Right forelimb (tissue), 1 donor: ENCODE data around the gene CHST8.
"Not testable (repeated sequence)": the region's sequence is repeated elsewhere in the genome, so short reads cannot be mapped to it uniquely, and the experiment has no call there.

Experiments used
- DNase-seq: peaks from one replicate; pipeline ENCODE4 v3.0.0-alpha.2; 2018

The CHST8 gene

DNA sequence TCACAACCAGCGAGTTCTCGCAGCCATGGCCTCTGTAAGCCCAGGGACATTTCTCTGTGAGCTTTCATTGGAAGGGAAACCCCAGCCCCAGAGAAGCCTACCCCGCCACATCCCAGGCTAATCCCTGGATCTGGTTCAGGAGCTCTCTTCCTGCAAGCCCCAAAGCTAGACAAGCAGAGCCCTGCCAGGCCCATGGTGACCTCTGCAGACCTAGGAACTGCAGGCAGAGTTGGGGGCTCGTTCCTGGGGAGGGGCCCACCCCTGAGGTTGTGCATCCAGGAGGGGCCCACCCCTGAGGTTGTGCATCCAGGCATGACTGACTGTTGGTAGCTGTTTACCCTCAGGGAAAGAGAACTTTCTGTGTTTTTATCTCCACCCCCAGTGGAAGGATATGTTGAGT lies 196.7 kb downstream of the CHST8 start:
- DNase-seq, result no peak

DNA sequence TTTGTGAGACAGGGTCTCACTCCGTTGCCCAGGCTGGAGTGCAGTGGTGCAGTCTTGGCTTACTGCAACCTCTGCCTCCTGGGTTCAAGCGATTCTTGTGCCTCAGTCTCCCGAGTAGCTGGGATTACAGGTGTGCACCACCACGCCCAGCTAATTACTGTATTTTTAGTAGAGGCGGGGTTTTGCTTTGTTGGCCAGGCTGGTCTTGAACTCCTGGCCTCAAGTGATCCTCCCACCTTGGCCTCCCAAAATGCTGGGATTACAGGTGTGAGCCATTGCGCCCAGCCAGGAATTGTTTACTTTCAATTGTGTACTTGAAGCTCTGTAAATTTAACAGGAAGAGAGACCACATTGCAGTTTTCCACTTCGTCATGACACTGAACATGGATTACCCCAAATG lies 197.3 kb downstream of the CHST8 start:
- not testable (repeated sequence) for DNase-seq

DNA sequence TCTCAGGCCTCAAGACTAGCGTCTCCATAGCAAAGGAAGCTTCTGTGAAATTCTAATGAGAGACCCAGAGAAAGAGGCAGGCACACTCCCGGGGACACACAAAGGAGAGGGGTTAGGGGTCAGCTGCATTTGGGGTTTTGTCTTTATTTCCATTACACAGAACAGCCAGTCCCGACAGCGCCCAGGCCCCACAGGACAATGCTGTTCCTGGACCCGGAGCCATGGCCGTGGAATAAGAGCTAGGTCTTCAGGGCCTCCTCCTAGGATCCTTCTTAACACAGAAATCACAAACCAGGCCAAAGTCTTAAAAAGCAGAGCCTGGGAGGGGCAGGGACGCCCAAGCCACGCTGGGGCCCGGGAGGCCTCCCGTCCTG lies 197.7 kb downstream of the CHST8 start:
- no peak for DNase-seq

DNA sequence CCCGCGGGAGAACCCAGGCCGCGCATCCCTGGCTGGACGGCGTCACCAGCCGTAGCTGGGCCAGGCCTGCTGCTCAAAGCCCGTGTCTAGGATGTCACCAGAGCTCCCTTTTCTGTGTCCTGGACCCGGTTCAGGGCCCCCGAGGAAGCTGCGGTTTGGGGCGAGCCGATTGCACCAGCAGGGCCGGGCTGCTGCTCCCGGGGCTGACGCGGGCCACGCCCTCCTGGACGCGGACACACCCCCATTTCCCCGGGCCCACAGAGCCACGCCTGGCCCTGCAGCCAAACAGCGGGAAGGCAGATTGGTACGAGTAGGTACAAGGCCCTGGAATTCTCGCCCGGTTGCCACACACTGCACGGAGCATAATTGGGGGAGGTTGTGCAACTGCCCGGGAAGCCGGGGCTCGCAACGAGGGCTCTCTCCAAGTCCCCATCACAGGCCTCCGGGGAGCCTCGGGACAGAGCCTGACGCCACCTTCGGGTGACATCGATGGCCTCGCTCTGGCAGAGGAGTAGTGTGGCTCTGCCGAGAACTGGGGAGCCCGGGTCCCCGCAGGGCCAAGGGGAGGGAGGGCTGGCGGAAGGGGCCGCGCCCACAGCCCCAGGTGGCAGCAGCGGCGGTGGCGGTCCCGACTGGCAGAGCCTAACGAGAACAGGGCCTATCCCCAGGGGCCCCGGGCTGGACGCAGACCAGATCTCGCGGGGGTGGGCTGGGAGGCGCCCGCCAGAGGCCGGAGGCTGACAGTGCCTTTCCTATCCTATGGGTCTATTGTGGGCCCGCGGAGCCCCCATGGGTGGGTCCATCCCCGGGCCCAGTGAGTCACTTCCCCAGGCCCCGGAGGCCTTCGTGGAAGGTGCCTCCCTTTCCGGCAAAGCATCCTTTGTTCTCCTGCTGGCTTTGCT lies 198.4 kb downstream of the CHST8 start:
- DNase-seq, result peak; percentile 78

DNA sequence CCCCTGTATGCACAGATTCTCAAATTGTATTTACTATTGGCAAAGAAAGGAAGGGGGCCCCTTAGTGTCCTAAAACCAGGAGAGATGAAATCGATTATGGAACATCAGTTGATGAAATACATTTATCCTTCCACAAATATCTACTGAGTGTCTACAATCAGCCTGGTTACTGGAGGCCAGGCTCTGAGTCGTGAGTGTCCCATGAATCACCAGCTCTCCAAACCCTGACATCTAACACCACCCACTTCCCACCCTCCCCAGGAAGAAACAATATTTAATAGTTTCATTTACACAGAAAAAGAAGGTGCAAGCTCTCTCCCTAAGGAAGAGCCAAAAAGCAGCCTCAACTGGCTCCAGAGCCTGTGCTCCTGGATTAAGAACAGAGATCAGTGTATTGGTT lies 200.1 kb downstream of the CHST8 start:
- no peak for DNase-seq
